Measurements from ENCODE around the gene CUX1.

The CUX1 gene

GRCh38 chr7:102093599-102094315 lies 276.3 kb downstream of the CUX1 start:
- no peak for TF ChIP-seq CTCF (conservative IDR thresholded peaks at IDR 0.05; ENCODE audit: low read length)
- DNase-seq (ENCODE audit: low read depth): no peak
- H3K4me3 ChIP-seq (ENCODE audit: low read length): peak overlapping the region; percentile 3; the same call in 1 of the 2 replicates

- H3K4me3 ChIP-seq (ENCODE audit: low read length): no peak overlapping the region
- no peak for TF ChIP-seq CTCF (conservative IDR thresholded peaks at IDR 0.05; ENCODE audit: low read length)
- peak; percentile 81 for DNase-seq (ENCODE audit: low read depth)
Measured at GRCh38 chr7:102094316-102094650, 276.9 kb downstream of the CUX1 start.

GRCh38 chr7:102095321-102096011 lies 278.0 kb downstream of the CUX1 start:
- no peak overlapping the region for H3K4me3 ChIP-seq (ENCODE audit: low read length)
- TF ChIP-seq CTCF (conservative IDR thresholded peaks at IDR 0.05; ENCODE audit: low read length): no peak
- DNase-seq (ENCODE audit: low read depth): no peak

GRCh38 chr7:102096012-102096332 lies 278.5 kb downstream of the CUX1 start:
- H3K4me3 ChIP-seq (ENCODE audit: low read length): no peak overlapping the region
- no peak for DNase-seq (ENCODE audit: low read depth)
- no peak for TF ChIP-seq CTCF (conservative IDR thresholded peaks at IDR 0.05; ENCODE audit: low read length)

GRCh38 chr7:102096706-102097427 lies 279.4 kb downstream of the CUX1 start:
- DNase-seq (ENCODE audit: low read depth): no peak
- TF ChIP-seq CTCF (conservative IDR thresholded peaks at IDR 0.05; ENCODE audit: low read length): no peak
- H3K4me3 ChIP-seq (ENCODE audit: low read length): no peak overlapping the region

- no peak for TF ChIP-seq CTCF (conservative IDR thresholded peaks at IDR 0.05; ENCODE audit: low read length)
- peak; percentile 12 for DNase-seq (ENCODE audit: low read depth)
- no peak overlapping the region for H3K4me3 ChIP-seq (ENCODE audit: low read length)
Measured at GRCh38 chr7:102097601-102098161, 280.3 kb downstream of the CUX1 start.

Measured in AG10803 (cell line).